ENCODE data around the gene STARD3. TPM values are rescaled to one million over a fixed set of nuclear protein-coding genes. Genes with fewer than 3 reads are reported as not detected.

Gene STARD3
- total and polyA plus RNA-seq, 9 of the 15 experiments (the other 6 are each of a cell fraction or from before 2014, with no cell fraction given): 0.63 to 87.0 (median 46.0) TPM

DNA sequence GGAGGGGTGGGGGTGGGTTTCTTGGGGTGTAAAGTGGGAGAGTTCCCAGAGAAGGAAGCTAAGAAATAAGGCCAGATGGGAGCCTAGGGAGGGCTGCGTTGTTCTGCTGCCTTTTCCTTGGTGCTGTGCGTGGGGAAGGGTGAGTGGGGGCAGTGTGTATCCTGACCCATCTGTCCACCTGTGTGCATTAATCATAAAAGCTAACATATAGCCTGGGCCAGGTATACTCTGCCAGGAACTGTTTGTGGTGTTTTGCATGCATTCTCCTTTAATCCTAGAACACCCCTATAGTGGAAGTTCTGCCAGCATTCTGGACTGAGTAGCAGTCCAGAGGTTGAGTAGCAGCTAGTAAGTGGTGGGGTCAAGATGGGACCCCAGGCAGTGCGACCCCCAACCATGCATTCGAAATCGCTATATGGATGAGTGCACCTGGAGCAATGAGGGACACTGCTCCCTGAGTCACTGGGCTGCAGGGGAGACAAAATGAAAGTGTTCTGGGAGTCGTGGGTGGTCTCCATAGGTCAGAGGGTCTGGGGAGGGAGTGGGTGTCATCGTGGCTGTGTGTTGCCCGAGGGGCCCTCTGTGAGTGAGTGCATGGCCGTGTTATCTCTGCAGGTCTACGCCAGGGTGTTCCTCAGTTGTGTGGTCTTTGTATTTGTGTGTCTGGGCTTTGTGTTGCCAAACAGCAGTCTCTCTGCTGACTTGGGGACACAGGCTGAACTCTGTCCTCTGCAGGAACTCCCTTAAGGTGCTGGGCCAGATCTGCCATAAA, 64.3 kb downstream of the STARD3 start:
- Histone ChIP-seq H3K27me3 (ENCODE audit: control insufficient read depth in 2 of 2, insufficient read depth in 2 of 2, low read length in 2 of 2) (no peaks in the 10 kb centered on the region; a peak in 1 of 5 replicates), H3K4me1 (replicated peaks in 1 of 2; ENCODE audit: control insufficient read depth in 2 of 2, insufficient read depth in 2 of 2, low read length in 2 of 2) (peaks cover 0 to 26% of the 10 kb centered on the region in 2 experiments; a peak in 3 of 5 replicates), H3K4me3 (no peak overlapping the region), H2AFZ (ENCODE audit: low read depth, low read length) (no peak overlapping the region), H3K9ac (ENCODE audit: insufficient read depth in 1 of 2, low read depth in 2 of 2, low read length in 2 of 2) (peak overlapping the region in 1 of 2 experiments; percentile 43; a peak in 1 of 4 replicates), H4K20me1 (replicated peaks; ENCODE audit: control insufficient read depth, insufficient read depth, low read length) (no peaks in the 10 kb centered on the region; the same call in 1 of the 2 replicates), H3K36me3 (ENCODE audit: control insufficient read depth, insufficient read depth, low read length) (no peaks in the 10 kb centered on the region), H3K4me2 (ENCODE audit: insufficient read depth, low read length) (no peak overlapping the region), H3K9me1 (ENCODE audit: control insufficient read depth, insufficient read depth, low read length) (no peaks in the 10 kb centered on the region), H3K27ac (ENCODE audit: extremely low read depth, low read depth, low read length) (no peak overlapping the region), H3K79me2 (ENCODE audit: control insufficient read depth, insufficient read depth, low read length) (no peaks in the 10 kb centered on the region), H3K9me3 (replicated peaks; ENCODE audit: control insufficient read depth, insufficient read depth, low read depth, low read length) (no peaks in the 10 kb centered on the region)
- ATAC-seq (peak; percentile 35; the same call in 1 of the 3 replicates), DNase-seq (ENCODE audit: extremely low read depth in 1 of 4, low spot score in 3 of 4) (no peak), FAIRE-seq (no peak)
- BruUV-seq (replicated peaks): no TSS peak
- in situ Hi-C loops (cut with MboI) (no loop called here), intact Hi-C loops (cut with micrococcal nuclease) (no loop called here)
- ChIA-PET POLR2A (interaction anchor here (0.6 to 1.5 kb wide), 3 partner anchors 13 to 288 kb away, joined by 3 to 7 read pairs (median 3); no protein-coding TSS in a partner anchor), CTCF (ENCODE audit: low intra/inter-chr PET ratio) (no interaction called here)
- TF ChIP-seq ZNF586 (CRISPR knock-in tag; conservative IDR thresholded peaks at IDR 0.05) (no peak), NELFE (IDR thresholded peaks at IDR 0.05; ENCODE audit: insufficient read depth, insufficient read length) (no peak), KHSRP (IDR thresholded peaks at IDR 0.05) (no peak), ZNF274 (IDR thresholded peaks at IDR 0.05; ENCODE audit: borderline replicate concordance, low read depth, low read length) (no peak)
- TF ChIP-seq, protein P1, sequence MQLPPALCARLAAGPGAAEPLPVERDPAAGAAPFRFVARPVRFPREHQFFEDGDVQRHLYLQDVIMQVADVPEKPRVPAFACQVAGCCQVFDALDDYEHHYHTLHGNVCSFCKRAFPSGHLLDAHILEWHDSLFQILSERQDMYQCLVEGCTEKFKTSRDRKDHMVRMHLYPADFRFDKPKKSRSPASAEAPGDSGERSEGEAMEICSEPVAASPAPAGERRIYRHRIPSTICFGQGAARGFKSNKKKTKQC (CRISPR knock-in tag; IDR thresholded peaks at IDR 0.05): no peak
- 28% methylated on average over 10 of the region's 10 CpGs for WGBS (ENCODE audit: insufficient coverage, low coverage, missing lambda C conversion rate)
